ENCODE measurements around the gene CADM1. TPM values are rescaled to one million over a fixed set of nuclear protein-coding genes. Genes with fewer than 3 reads are reported as not detected.

CADM1 gene
- total RNA-seq, 4 donors from 2014 or later, result 17.1 to 49.8 (median 30.7) TPM

DNA sequence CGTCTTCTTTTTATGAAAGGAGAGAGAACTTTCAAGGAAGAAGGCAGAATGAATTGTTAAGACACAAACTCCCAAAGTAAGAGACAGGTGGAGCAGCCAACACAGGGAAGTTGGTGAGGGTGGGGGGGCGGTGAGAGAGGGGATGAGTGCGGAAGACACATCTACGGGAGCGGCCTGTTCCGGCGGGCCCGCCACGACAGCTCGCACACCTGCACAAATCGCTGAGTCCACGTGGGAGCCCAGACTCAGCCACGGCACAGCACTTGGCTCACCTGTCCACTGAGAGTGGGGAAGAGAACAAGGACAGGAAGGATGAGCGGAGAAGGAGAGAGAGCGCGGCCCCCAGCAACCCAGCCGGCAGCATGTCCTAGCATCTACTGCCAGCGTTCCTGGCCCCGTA lies 331.1 kb downstream of the CADM1 start:
- Histone ChIP-seq H3K27ac (no peak overlapping the region), H3K27me3 (no peaks in the 10 kb centered on the region), H3K4me1 (peaks cover 0 to under 1% (median 0%) of the 10 kb centered on the region in 4 donors), H3K4me3 (no peak overlapping the region), H3K9me3 (no peaks in the 10 kb centered on the region), H3K36me3 (peaks cover 0 to 6% (median 0%) of the 10 kb centered on the region in 3 donors)
- WGBS, 2 donors, result 83 to 89% methylated on average over 19 of the region's 19 CpGs
- no peak for DNase-seq (ENCODE audit: low spot score in 2 of 2)
- TF ChIP-seq POLR2A (IDR thresholded peaks at IDR 0.05), result no peak
- no peak for TF ChIP-seq CTCF (IDR thresholded peaks at IDR 0.05)
- TF ChIP-seq EP300 (IDR thresholded peaks at IDR 0.05), result no peak

DNA sequence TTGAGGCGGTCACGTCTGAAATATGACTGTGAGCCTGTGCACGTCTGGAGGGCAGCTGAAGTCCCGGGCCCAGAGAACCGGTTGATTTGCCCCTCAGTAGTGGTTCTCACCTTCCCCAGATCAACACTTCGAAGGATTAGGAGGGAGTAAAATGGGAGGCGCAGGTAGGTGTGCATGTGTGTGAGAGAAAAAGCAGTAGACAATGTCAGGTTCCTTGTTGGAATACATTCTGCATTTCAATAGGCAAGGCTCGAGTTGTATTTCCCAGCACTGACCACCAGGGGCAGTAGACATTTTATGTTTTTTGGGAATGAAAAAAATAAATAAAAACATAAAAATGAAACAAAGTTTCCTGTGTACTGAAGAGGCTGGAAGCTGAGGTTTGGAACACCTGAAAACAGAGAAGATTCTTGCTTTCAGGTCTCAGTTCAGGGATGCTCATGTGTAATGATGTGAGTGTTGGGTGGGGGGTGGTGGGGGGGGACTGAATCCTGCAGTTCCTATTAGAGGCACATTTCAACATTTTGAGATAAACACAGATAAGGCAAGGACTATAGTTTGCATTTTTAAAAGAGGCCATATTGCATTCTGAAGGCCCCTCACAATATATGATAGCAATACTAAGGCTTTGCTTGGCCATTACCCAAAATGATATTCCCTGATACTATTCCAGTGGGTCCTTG lies 333.9 kb downstream of the CADM1 start:
- Histone ChIP-seq H3K4me1 (peaks cover 0 to 11% (median 0%) of the 10 kb centered on the region in 4 donors), H3K36me3 (peaks cover 0 to 6% (median 0%) of the 10 kb centered on the region in 3 donors), H3K27ac (no peak overlapping the region), H3K4me3 (no peak overlapping the region), H3K9me3 (no peaks in the 10 kb centered on the region), H3K27me3 (no peaks in the 10 kb centered on the region)
- TF ChIP-seq CTCF (IDR thresholded peaks at IDR 0.05), result peak; percentile 48 to 75 (median 68)
- TF ChIP-seq POLR2A (IDR thresholded peaks at IDR 0.05), result no peak
- WGBS, 2 donors, result 58 to 63% methylated on average over 8 of the region's 8 CpGs
- peak in 1 of 2 donors; percentile 37 for DNase-seq (ENCODE audit: low spot score in 2 of 2)

- Histone ChIP-seq H3K27me3 (no peaks in the 10 kb centered on the region), H3K4me1 (peaks cover 0 to 11% (median 0%) of the 10 kb centered on the region in 4 donors), H3K36me3 (peaks cover 0 to 6% (median 0%) of the 10 kb centered on the region in 3 donors), H3K27ac (no peak overlapping the region), H3K4me3 (no peak overlapping the region), H3K9me3 (no peaks in the 10 kb centered on the region)
- no peak for TF ChIP-seq POLR2A (IDR thresholded peaks at IDR 0.05)
- TF ChIP-seq EP300 (IDR thresholded peaks at IDR 0.05), result no peak
- TF ChIP-seq CTCF (IDR thresholded peaks at IDR 0.05), result no peak
- 71 to 79% methylated on average over 4 of the region's 4 CpGs for WGBS, 2 donors
- DNase-seq (ENCODE audit: low spot score in 2 of 2), result no peak
Measured at GRCh38 chr11:115169251-115169650, 335.0 kb downstream of the CADM1 start.

DNA sequence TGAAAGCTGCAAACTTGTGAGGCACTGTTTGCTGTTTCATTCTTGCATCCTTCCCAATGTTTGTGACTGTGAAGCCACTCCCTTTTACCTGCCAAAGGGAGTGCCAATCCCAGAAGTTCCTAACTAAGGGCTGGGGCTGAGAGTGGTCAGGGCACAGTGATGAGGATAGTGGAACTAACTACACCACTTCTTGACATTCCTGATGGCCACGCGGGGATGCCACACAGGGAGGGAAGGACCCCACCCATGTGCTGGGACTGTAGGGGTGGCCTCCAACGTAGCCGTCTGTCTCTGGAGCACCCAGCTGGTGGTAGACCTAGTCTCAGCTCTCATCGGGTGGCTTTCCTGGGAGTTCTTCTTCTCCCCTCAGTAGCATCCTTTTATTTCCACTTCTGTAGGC lies 335.5 kb downstream of the CADM1 start:
- H3K36me3 ChIP-seq, result peaks cover 0 to 6% (median 0%) of the 10 kb centered on the region in 3 donors
- H3K4me3 ChIP-seq, result no peak overlapping the region
- 75 to 80% methylated on average over 5 of the region's 5 CpGs for WGBS, 2 donors
- no peak for DNase-seq (ENCODE audit: low spot score in 2 of 2)
- H3K9me3 ChIP-seq, result no peaks in the 10 kb centered on the region
- no peaks in the 10 kb centered on the region for H3K27me3 ChIP-seq
- no peak for TF ChIP-seq CTCF (IDR thresholded peaks at IDR 0.05)
- no peak for TF ChIP-seq POLR2A (IDR thresholded peaks at IDR 0.05)
- TF ChIP-seq EP300 (IDR thresholded peaks at IDR 0.05), result no peak
- peaks cover 0 to 11% (median 0%) of the 10 kb centered on the region in 4 donors for H3K4me1 ChIP-seq
- no peak overlapping the region for H3K27ac ChIP-seq

- no peak for DNase-seq (ENCODE audit: low spot score in 2 of 2)
- H3K36me3 ChIP-seq, result peaks cover 0 to 4% (median 0%) of the 10 kb centered on the region in 3 donors
Measured at GRCh38 chr11:115168229-115168671, 336.0 kb downstream of the CADM1 start.

More at GRCh38 chr11:115168229-115168671, 336.0 kb downstream of the CADM1 start:
- Histone ChIP-seq H3K27ac (peak overlapping the region in 1 of 4 donors; percentile 13), H3K4me1 (peaks cover 0 to 11% (median 0%) of the 10 kb centered on the region in 4 donors), H3K9me3 (no peaks in the 10 kb centered on the region), H3K4me3 (no peak overlapping the region), H3K27me3 (no peaks in the 10 kb centered on the region)
- TF ChIP-seq CTCF (IDR thresholded peaks at IDR 0.05) (no peak), POLR2A (IDR thresholded peaks at IDR 0.05) (no peak), EP300 (IDR thresholded peaks at IDR 0.05) (no peak)
- WGBS, 2 donors, result 52 to 56% methylated on average over 9 of the region's 9 CpGs
